Activated T-helper 9 cell treated with anti-CD3 and anti-CD28 coated beads, Interleukin-2, amount 50 U/mL, for 16 hours (primary cell): ENCODE results near the gene PTPRA.

ENCODE experiments used
- DNase-seq: peaks from one replicate; pipeline ENCODE4 v3.0.0-alpha.2; 2020; ENCODE audit warnings: low read depth

PTPRA gene

GRCh38 chr20:2858591-2858990 is 14.7 kb upstream of the PTPRA start:
- no peak for DNase-seq

GRCh38 chr20:2859330-2860121 is 13.8 kb upstream of the PTPRA start:
- DNase-seq = no peak

GRCh38 chr20:2864626-2865025 is 8.7 kb upstream of the PTPRA start:
- DNase-seq = no peak

GRCh38 chr20:2865101-2865500 is 8.2 kb upstream of the PTPRA start:
- DNase-seq = no peak

DNA sequence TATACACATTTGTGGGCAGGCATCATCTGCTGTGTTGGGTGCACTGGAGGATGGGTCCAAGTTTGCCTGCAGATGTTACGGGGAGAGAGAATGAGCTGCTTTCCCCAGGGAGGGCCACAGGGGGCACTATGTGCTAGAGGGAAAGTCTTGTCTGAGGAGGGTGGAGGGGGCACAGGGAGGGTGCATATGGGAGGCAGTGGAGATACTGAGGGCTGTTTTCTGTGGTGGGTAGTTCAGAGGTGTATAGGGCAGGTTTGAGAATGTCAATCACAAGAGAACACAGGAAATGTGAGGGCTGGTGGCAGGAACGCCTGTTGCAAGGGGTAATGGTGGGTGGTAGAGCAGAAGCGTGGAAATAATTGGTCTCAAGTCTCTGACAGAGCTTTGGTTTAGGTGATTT is 7.7 kb upstream of the PTPRA start:
- DNase-seq = no peak

- no peak for DNase-seq
Measured at GRCh38 chr20:2866236-2866635, 7.0 kb upstream of the PTPRA start.

DNA sequence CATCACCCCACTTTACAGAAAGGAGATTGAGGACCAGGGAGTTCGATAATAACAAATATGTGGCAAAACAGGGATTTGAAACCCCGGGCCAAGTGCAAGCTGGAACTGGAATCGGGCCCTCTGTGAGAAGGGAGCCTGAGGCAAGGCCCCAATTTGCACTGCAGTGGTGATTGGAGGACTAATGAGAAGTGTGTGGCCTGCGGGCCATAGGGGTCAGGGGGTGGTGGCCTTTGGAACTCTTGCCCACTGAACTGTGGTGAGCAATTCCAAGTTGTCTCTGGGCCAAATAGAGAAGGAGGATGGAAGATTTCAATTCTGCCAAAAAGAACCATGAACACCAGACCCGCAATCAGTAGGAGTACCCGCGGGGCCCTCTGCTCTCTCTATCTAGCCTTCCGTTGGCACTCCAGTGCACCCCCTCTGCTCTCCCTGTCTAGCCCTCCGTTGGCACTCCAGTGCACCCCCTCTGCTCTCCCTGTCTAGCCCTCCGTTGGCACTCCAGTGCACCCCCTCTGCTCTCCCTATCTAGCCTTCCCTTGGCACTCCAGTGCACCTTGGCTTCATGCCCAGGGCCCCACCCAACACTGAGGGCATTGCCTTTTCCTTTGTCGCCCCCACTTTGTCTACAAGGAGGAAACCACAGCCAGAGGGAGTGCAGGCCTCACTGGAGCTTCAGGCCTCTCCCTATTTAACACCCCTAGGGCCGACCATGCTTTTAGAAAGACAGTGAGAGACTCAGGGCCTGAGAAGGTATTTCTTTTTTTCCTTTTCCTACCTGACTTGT is 6.0 kb upstream of the PTPRA start:
- no peak for DNase-seq

- no peak for DNase-seq
Measured at GRCh38 chr20:2869381-2869780, 3.9 kb upstream of the PTPRA start.

DNA sequence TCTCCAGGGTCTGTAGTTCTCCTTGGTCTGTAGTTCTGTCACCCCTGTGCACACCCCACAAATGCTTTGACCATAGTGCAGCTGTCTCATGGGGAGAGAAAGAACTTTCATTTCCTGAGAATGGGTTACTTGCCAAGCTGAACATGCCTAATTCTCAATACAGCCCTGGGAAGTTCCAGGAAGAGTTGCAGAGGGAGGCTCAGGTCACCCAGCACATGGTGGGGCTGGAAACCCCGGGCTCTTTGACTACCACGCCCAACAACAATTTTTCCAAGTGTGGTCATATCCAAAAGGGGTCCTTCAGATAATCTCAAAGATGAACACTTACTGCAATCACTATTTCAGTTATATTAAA is 2.2 kb upstream of the PTPRA start:
- no peak for DNase-seq

GRCh38 chr20:2871661-2872458 is 1.4 kb upstream of the PTPRA start:
- peak; percentile 7 for DNase-seq

GRCh38 chr20:2872459-2873009 is 747 bp upstream of the PTPRA start:
- peak; percentile 66 for DNase-seq

DNA sequence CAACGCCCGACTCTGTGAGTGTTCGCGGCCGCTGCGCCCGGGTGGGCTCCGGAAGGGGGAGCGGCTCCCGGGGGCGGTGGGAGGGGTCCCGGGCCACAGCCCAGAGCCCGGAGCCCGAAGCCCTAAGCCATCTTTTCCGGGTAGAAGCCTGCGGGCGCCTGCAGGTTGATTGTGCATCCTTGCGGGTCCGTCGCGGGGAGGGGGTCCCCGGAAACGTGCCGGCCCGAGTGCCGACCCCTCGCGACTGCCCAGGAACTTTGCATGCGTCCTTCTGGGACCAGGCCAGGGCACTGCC is 413 bp downstream of the PTPRA start:
- peak; percentile 47 for DNase-seq

GRCh38 chr20:2874456-2874855 is 1.2 kb downstream of the PTPRA start:
- DNase-seq = no peak

- no peak for DNase-seq
Measured at GRCh38 chr20:2875690-2876203, 2.5 kb downstream of the PTPRA start.

GRCh38 chr20:2878515-2878914 is 5.2 kb downstream of the PTPRA start:
- DNase-seq = no peak

- no peak for DNase-seq
Measured at GRCh38 chr20:2879146-2879545, 5.9 kb downstream of the PTPRA start.

DNA sequence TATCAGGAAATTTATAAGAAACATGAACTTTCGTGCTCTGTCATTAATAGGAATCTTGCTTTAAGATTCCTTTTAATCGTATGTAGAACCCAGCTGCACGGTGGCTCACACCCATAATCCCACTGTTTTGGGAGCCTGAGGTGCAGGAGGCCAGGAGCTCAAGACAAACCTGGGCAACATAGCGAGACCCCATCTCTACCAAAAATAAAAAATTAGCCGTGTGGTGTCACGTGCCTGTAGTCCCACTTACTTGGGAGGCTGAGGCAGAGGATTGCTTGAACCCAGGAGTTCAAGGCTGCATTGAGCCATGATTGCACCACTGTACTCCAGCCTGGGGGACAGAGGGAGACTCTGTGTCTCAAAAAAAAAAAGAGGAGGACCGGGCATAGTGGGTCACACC is 7.4 kb downstream of the PTPRA start:
- no peak for DNase-seq

- DNase-seq = no peak
Measured at GRCh38 chr20:2883726-2884637, 10.7 kb downstream of the PTPRA start.

- DNase-seq = no peak
Measured at GRCh38 chr20:2887715-2888114, 14.4 kb downstream of the PTPRA start.

- DNase-seq = no peak
Measured at GRCh38 chr20:2888224-2888955, 15.1 kb downstream of the PTPRA start.

DNA sequence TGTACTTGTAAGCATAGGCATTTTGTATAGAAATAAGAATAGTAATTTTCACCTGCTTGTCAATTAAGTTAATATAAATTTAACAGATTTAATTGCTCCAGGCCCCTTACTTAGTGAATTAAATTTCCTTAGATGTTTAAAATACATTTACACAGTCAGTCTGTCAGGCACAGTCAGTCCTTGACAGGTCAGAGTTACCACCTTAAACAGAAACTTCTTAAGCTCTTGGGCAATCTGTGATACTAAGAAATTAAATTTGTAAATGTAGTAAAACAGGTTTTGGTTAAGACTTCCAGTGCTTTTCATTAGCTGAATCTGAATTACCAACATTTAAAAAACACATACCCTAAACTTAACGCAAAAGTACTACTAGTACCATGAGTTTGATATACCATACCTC is 15.9 kb downstream of the PTPRA start:
- no peak for DNase-seq
